Natural killer cell (primary cell): Measurements from ENCODE around the gene ALCAM. TPM values are rescaled to one million over a fixed set of nuclear protein-coding genes. Genes with fewer than 3 reads are reported as not detected.

Experiments used
- ATAC-seq, 3 donors: fragments of 150-1000 bp in 2 of 3; fragments of 200-7000 bp in 1 of 3; cut with Tn5 transposase; 1 replicate in 1 of 3; 2 replicates in 2 of 3; pipeline ENCODE4 v1.10.0; 2021; ENCODE audit warnings: mild to moderate bottlenecking in 2 of 3, moderate library complexity in 2 of 3
- DNase-seq, 2 donors: peaks; one replicate each; pipeline versions ENCODE4 v3.0.0 to v3.0.0-alpha.2; 2013 to 2021; ENCODE audit warnings: mixed read lengths in 1 of 2
- H3K27ac ChIP-seq: one replicate; pipeline ENCODE4 v1.5.1; 2013; ENCODE audit warnings: mild to moderate bottlenecking, low read length
- H3K27me3 ChIP-seq: one replicate; pipeline ENCODE4 v1.6.1; 2013; ENCODE audit warnings: low read length; ENCODE audit not compliant: control insufficient read depth, insufficient read depth
- H3K36me3 ChIP-seq: one replicate; pipeline ENCODE4 v1.6.1; 2013; ENCODE audit warnings: low read length; ENCODE audit not compliant: control insufficient read depth, insufficient read depth
- H3K4me1 ChIP-seq: one replicate; pipeline ENCODE4 v1.6.1; 2013; ENCODE audit warnings: low read length; ENCODE audit not compliant: control insufficient read depth, insufficient read depth
- H3K4me3 ChIP-seq: one replicate; pipeline ENCODE4 v1.5.1; 2013; ENCODE audit warnings: low read length
- H3K9me3 ChIP-seq: one replicate; pipeline ENCODE4 v1.6.1; 2013; ENCODE audit warnings: low read length; ENCODE audit not compliant: control insufficient read depth, insufficient read depth
- H3K27ac Mint-ChIP-seq, 2 donors: one replicate each; pipeline ENCODE4 v1.8.0; 2022; ENCODE audit warnings: mild to moderate bottlenecking in 2 of 2, mixed read lengths in 2 of 2, moderate library complexity in 1 of 2
- H3K27me3 Mint-ChIP-seq, 2 donors: one replicate each; pipeline ENCODE4 v1.8.0; 2022; ENCODE audit warnings: low read depth in 2 of 2, mixed read lengths in 2 of 2
- H3K36me3 Mint-ChIP-seq: one replicate; pipeline ENCODE4 v1.8.0; 2022; ENCODE audit warnings: mixed read lengths
- H3K4me1 Mint-ChIP-seq, 2 donors: one replicate each; pipeline ENCODE4 v1.8.0; 2022; ENCODE audit warnings: mixed read lengths in 2 of 2
- H3K4me3 Mint-ChIP-seq: one replicate; pipeline ENCODE4 v1.8.0; 2022; ENCODE audit warnings: mild to moderate bottlenecking, moderate library complexity, mixed read lengths
- H3K9me3 Mint-ChIP-seq, 2 donors: one replicate each; pipeline ENCODE4 v1.8.0; 2022; ENCODE audit warnings: mixed read lengths in 2 of 2
- WGBS: methylation state at CpG from one replicate; pipeline ENCODE4 v1.1.7; 2013; ENCODE audit warnings: missing lambda C conversion rate; ENCODE audit not compliant: insufficient coverage; 5-methylcytosine and 5-hydroxymethylcytosine counted together
- intact Hi-C: fragments of 100-400 bp; cut with micrococcal nuclease; formaldehyde crosslinking; loops from one replicate; pipeline ENCODE4 v1.14.2; 2022
- total RNA-seq, 4 donors: library from RNA; stranded (reverse); fragments of 120-200 nt in 1 of 4; gene quantifications; one replicate each; pipeline versions ENCODE4 v1.2.3 to v1.2.4, GENCODE V29; 2013 to 2022
- TF ChIP-seq, protein P1 (sequence below): fragments of 200-600 bp; IDR thresholded peaks from one replicate; pipeline ENCODE4 v1.8.0; 2022; ENCODE audit warnings: antibody characterized with exemption

ALCAM gene
- total RNA-seq, 3 donors from 2014 or later (not counting 1 experiment from before 2014, with no cell fraction given) = 1.5 to 3.0 (median 1.5) TPM

DNA sequence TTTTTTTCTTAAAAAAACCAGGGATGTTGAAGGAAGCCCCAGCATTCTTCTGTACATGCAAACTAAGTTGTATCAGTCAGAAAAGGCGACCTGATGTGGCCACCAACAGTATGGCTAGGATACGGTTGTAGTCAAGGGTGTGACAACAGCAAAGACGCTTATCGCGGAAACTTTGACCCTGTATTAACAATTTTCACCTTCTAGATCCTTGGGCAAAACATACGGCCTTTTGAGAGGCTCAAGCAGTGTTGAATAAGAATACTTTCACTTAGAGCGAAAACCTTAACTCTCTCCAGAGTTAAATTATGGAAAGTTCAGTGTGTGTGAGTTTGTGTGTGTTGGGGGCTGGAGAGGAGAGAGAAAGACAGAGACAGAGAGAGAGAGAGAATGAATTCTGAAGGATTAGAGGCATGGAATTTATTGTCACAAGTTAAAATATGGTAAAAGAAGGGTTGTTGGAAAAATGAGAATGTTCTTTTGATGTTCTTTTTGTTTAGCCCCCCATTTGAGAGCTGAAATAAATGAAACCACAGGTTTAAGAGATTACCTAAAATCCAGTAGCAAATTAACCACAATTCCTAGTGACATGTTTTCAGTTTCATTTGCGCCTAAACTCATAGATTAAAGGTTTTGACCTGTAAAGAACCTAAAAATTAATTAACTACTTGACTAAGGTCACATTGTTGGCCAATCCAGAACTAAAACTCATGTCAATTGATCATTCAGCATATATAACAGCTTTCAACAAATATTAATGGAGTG lies 9.2 kb downstream of the ALCAM start:
- H3K27me3 Mint-ChIP-seq = peaks cover 5% of the 10 kb centered on the region in 2 donors

DNA sequence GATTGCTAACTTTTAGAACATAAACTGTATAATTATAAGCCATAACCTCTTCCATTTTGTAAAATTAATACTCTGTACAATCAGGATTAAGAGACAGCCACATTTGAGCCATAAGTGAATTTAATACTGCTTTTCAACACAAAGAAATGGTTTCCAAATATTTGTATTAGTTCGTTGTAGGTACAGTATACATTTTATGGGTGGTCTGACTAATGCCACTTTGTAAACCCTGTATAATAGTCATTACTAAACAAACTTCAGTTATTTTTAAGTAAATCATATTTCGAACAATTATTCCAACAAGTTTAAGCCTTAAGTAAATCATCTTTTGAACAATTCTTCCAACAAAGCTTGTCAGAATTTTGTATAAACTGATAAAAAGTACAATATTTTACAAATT lies 11.0 kb downstream of the ALCAM start:
- WGBS = no CpG with 5 or more reads among the region's 2 CpGs
- Histone ChIP-seq H3K4me1 (no peaks in the 10 kb centered on the region), H3K4me3 (no peak overlapping the region), H3K9me3 (no peaks in the 10 kb centered on the region), H3K27me3 (no peaks in the 10 kb centered on the region), H3K27ac (no peak overlapping the region), H3K36me3 (no peaks in the 10 kb centered on the region)
- H3K4me1 Mint-ChIP-seq = no peaks in the 10 kb centered on the region
- intact Hi-C loops = no loop called here
- peaks cover 0 to 2% of the 10 kb centered on the region in 2 donors for H3K27me3 Mint-ChIP-seq
- H3K9me3 Mint-ChIP-seq = no peaks in the 10 kb centered on the region
- no peak for DNase-seq
- TF ChIP-seq, protein P1, sequence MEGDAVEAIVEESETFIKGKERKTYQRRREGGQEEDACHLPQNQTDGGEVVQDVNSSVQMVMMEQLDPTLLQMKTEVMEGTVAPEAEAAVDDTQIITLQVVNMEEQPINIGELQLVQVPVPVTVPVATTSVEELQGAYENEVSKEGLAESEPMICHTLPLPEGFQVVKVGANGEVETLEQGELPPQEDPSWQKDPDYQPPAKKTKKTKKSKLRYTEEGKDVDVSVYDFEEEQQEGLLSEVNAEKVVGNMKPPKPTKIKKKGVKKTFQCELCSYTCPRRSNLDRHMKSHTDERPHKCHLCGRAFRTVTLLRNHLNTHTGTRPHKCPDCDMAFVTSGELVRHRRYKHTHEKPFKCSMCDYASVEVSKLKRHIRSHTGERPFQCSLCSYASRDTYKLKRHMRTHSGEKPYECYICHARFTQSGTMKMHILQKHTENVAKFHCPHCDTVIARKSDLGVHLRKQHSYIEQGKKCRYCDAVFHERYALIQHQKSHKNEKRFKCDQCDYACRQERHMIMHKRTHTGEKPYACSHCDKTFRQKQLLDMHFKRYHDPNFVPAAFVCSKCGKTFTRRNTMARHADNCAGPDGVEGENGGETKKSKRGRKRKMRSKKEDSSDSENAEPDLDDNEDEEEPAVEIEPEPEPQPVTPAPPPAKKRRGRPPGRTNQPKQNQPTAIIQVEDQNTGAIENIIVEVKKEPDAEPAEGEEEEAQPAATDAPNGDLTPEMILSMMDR = no peak
- H3K27ac Mint-ChIP-seq = no peak overlapping the region
- no peaks in the 10 kb centered on the region for H3K36me3 Mint-ChIP-seq
- no peak overlapping the region for H3K4me3 Mint-ChIP-seq
- ATAC-seq = no peak

More for the DNA sequence above, 9.2 kb downstream of the ALCAM start:
- no peak overlapping the region for H3K27ac Mint-ChIP-seq
- H3K36me3 Mint-ChIP-seq = no peaks in the 10 kb centered on the region
- ATAC-seq (no peak), DNase-seq (no peak)
- intact Hi-C loops = no loop called here
- H3K36me3 ChIP-seq = no peaks in the 10 kb centered on the region
- H3K4me3 ChIP-seq = no peak overlapping the region
- no peaks in the 10 kb centered on the region for H3K4me1 Mint-ChIP-seq
- H3K27me3 ChIP-seq = no peaks in the 10 kb centered on the region
- WGBS = 88% methylated on average over 8 of the region's 8 CpGs
- H3K4me1 ChIP-seq = no peaks in the 10 kb centered on the region
- no peak overlapping the region for H3K27ac ChIP-seq
- TF ChIP-seq, protein P1 = no peak
- H3K9me3 ChIP-seq = no peaks in the 10 kb centered on the region
- no peak overlapping the region for H3K4me3 Mint-ChIP-seq
- H3K9me3 Mint-ChIP-seq = no peaks in the 10 kb centered on the region

DNA sequence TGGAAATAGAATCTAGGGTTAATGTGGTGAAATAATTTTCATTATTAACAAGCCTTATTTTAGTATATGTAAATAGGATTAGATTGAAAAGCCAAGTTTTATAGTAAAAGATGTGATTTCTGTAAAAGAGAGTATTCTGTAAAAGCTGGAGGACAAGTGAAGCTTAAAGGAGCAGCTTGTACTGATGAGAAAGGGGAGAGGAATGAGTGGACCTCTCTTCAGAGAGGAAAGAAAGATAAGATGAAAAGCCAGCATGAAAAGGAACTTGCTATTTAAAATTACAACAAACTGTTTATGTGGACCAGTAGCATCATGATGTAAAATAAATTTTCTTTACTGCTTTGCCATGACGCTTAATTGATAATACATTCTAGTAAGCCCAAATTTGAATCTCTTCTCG lies 18.5 kb downstream of the ALCAM start:
- no peaks in the 10 kb centered on the region for H3K9me3 ChIP-seq
- 100% methylated on average over 2 of the region's 2 CpGs for WGBS
- intact Hi-C loops = no loop called here
- Mint-ChIP-seq H3K4me3 (no peak overlapping the region), H3K4me1 (no peaks in the 10 kb centered on the region), H3K9me3 (peaks cover 3 to 8% of the 10 kb centered on the region in 2 donors), H3K27me3 (no peaks in the 10 kb centered on the region), H3K36me3 (no peaks in the 10 kb centered on the region), H3K27ac (no peak overlapping the region)
- no peak overlapping the region for H3K27ac ChIP-seq
- no peaks in the 10 kb centered on the region for H3K36me3 ChIP-seq
- TF ChIP-seq, protein P1 = no peak
- H3K4me1 ChIP-seq = no peaks in the 10 kb centered on the region
- DNase-seq (no peak), ATAC-seq (no peak)
- H3K4me3 ChIP-seq = no peak overlapping the region
- H3K27me3 ChIP-seq = no peaks in the 10 kb centered on the region
